BLaER1 (cell line): Measurements from ENCODE around the gene KIF16B.
"Not testable (repeated sequence)": the region's sequence is repeated elsewhere in the genome, so short reads cannot be mapped to it uniquely, and the experiment has no call there.

Experiments
- H3K27ac ChIP-seq: shearing (Covaris generic); formaldehyde crosslinking; 2 replicates; pipeline ENCODE4 v1.8.1; 2022
- H3K27me3 ChIP-seq: shearing (Covaris generic); formaldehyde crosslinking; 2 replicates; pipeline ENCODE4 v1.8.1; 2022
- H3K36me3 ChIP-seq: shearing (Covaris generic); formaldehyde crosslinking; 2 replicates; pipeline ENCODE4 v1.8.1; 2022
- H3K4me1 ChIP-seq: shearing (Covaris generic); formaldehyde crosslinking; 2 replicates; pipeline ENCODE4 v1.8.1; 2022
- H3K4me2 ChIP-seq: shearing (Covaris generic); formaldehyde crosslinking; 2 replicates; pipeline ENCODE4 v1.8.1; 2022
- H3K4me3 ChIP-seq: shearing (Covaris generic); formaldehyde crosslinking; 2 replicates; pipeline ENCODE4 v1.8.1; 2022
- H3K9ac ChIP-seq: shearing (Covaris generic); formaldehyde crosslinking; 2 replicates; pipeline ENCODE4 v1.8.1; 2022
- H3K9me3 ChIP-seq: shearing (Covaris generic); formaldehyde crosslinking; 2 replicates; pipeline ENCODE4 v1.8.1; 2022
- H4K20me1 ChIP-seq: shearing (Covaris generic); formaldehyde crosslinking; 2 replicates; pipeline ENCODE4 v1.8.1; 2022
- Cebpa-rat ChIP-seq: shearing (Covaris generic); IDR thresholded peaks from 2 replicates; pipeline ENCODE4 v1.8.1; 2022

KIF16B gene

GRCh38 chr20:16446991-16447390 is 126.3 kb downstream of the KIF16B start:
- TF ChIP-seq Cebpa-rat, result no peak
- Histone ChIP-seq H3K4me2 (peak overlapping the region; percentile 31), H3K36me3 (peaks cover 49% of the 10 kb centered on the region), H3K4me3 (no peak overlapping the region), H3K27ac (no peak overlapping the region), H3K27me3 (no peaks in the 10 kb centered on the region), H3K4me1 (peaks cover 50% of the 10 kb centered on the region), H3K9me3 (peaks cover 35% of the 10 kb centered on the region), H3K9ac (no peak overlapping the region), H4K20me1 (no peaks in the 10 kb centered on the region)

- no peak for TF ChIP-seq Cebpa-rat
- H3K27ac ChIP-seq, result no peak overlapping the region
- no peak overlapping the region for H3K4me3 ChIP-seq
- no peaks in the 10 kb centered on the region for H4K20me1 ChIP-seq
- peaks cover 54% of the 10 kb centered on the region for H3K36me3 ChIP-seq
- H3K27me3 ChIP-seq, result no peaks in the 10 kb centered on the region
- H3K9me3 ChIP-seq, result peaks cover 42% of the 10 kb centered on the region
- no peak overlapping the region for H3K9ac ChIP-seq
- H3K4me2 ChIP-seq, result no peak overlapping the region
- peaks cover 43% of the 10 kb centered on the region for H3K4me1 ChIP-seq
Observed at GRCh38 chr20:16446246-16446645, 127.0 kb downstream of the KIF16B start.

- Histone ChIP-seq H3K27me3 (no peaks in the 10 kb centered on the region), H4K20me1 (no peaks in the 10 kb centered on the region), H3K9ac (no peak overlapping the region), H3K4me2 (no peak overlapping the region), H3K4me1 (peaks cover 37% of the 10 kb centered on the region), H3K36me3 (peaks cover 61% of the 10 kb centered on the region), H3K27ac (no peak overlapping the region), H3K9me3 (peaks cover 50% of the 10 kb centered on the region), H3K4me3 (no peak overlapping the region)
- TF ChIP-seq Cebpa-rat, result no peak
Observed at GRCh38 chr20:16445482-16445881, 127.8 kb downstream of the KIF16B start.

- peaks cover 60% of the 10 kb centered on the region for H3K9me3 ChIP-seq
- no peaks in the 10 kb centered on the region for H3K27me3 ChIP-seq
- no peaks in the 10 kb centered on the region for H4K20me1 ChIP-seq
- no peak overlapping the region for H3K27ac ChIP-seq
- H3K36me3 ChIP-seq, result peaks cover 74% of the 10 kb centered on the region
- no peak for TF ChIP-seq Cebpa-rat
- no peak overlapping the region for H3K9ac ChIP-seq
- H3K4me2 ChIP-seq, result no peak overlapping the region
- H3K4me3 ChIP-seq, result no peak overlapping the region
- peaks cover 24% of the 10 kb centered on the region for H3K4me1 ChIP-seq
Observed at GRCh38 chr20:16444057-16444777, 129.0 kb downstream of the KIF16B start.

GRCh38 chr20:16441546-16442164 is 131.6 kb downstream of the KIF16B start:
- H3K4me3 ChIP-seq, result no peak overlapping the region
- no peak overlapping the region for H3K4me2 ChIP-seq
- H3K27ac ChIP-seq, result no peak overlapping the region
- H3K36me3 ChIP-seq, result peaks cover 84% of the 10 kb centered on the region
- peaks cover 69% of the 10 kb centered on the region for H3K9me3 ChIP-seq
- TF ChIP-seq Cebpa-rat, result no peak
- H3K4me1 ChIP-seq, result peaks cover 19% of the 10 kb centered on the region
- H3K27me3 ChIP-seq, result no peaks in the 10 kb centered on the region
- H3K9ac ChIP-seq, result no peak overlapping the region
- H4K20me1 ChIP-seq, result no peaks in the 10 kb centered on the region

- Histone ChIP-seq H3K27ac (no peak overlapping the region), H3K36me3 (peaks cover 87% of the 10 kb centered on the region), H4K20me1 (no peaks in the 10 kb centered on the region), H3K4me2 (no peak overlapping the region), H3K9ac (no peak overlapping the region), H3K4me1 (peaks cover 17% of the 10 kb centered on the region), H3K27me3 (no peaks in the 10 kb centered on the region), H3K9me3 (peaks cover 78% of the 10 kb centered on the region), H3K4me3 (no peak overlapping the region)
- no peak for TF ChIP-seq Cebpa-rat
Observed at GRCh38 chr20:16440686-16441085, 132.6 kb downstream of the KIF16B start.

GRCh38 chr20:16439540-16439939 is 133.7 kb downstream of the KIF16B start:
- Histone ChIP-seq H3K9me3 (peaks cover 72% of the 10 kb centered on the region), H3K4me1 (peaks cover 17% of the 10 kb centered on the region), H3K36me3 (peaks cover 80% of the 10 kb centered on the region)
- not testable (repeated sequence) for H4K20me1 ChIP-seq, H3K9ac ChIP-seq, H3K27me3 ChIP-seq, H3K4me2 ChIP-seq, H3K4me3 ChIP-seq, H3K27ac ChIP-seq

GRCh38 chr20:16438100-16438499 is 135.1 kb downstream of the KIF16B start:
- Histone ChIP-seq H3K27me3 (no peaks in the 10 kb centered on the region), H3K4me2 (peak overlapping the region; percentile 24; the same call in 1 of the 2 replicates), H4K20me1 (no peaks in the 10 kb centered on the region), H3K9ac (no peak overlapping the region), H3K36me3 (peaks cover 69% of the 10 kb centered on the region), H3K9me3 (peaks cover 69% of the 10 kb centered on the region), H3K4me3 (no peak overlapping the region), H3K4me1 (peaks cover 17% of the 10 kb centered on the region), H3K27ac (no peak overlapping the region)
- no peak for TF ChIP-seq Cebpa-rat

- Histone ChIP-seq H3K27ac (no peak overlapping the region), H3K9me3 (peaks cover 63% of the 10 kb centered on the region), H3K36me3 (peaks cover 63% of the 10 kb centered on the region), H3K4me2 (peak overlapping the region; percentile 24; the same call in 1 of the 2 replicates), H3K4me3 (no peak overlapping the region), H3K4me1 (peaks cover 17% of the 10 kb centered on the region), H3K27me3 (no peaks in the 10 kb centered on the region), H4K20me1 (no peaks in the 10 kb centered on the region), H3K9ac (no peak overlapping the region)
- no peak for TF ChIP-seq Cebpa-rat
Observed at GRCh38 chr20:16437387-16437996, 135.8 kb downstream of the KIF16B start.

GRCh38 chr20:16434062-16434664 is 139.1 kb downstream of the KIF16B start:
- Histone ChIP-seq H3K9ac (no peak overlapping the region), H3K36me3 (peaks cover 63% of the 10 kb centered on the region), H4K20me1 (no peaks in the 10 kb centered on the region), H3K4me3 (no peak overlapping the region), H3K4me2 (no peak overlapping the region), H3K4me1 (peaks cover 16% of the 10 kb centered on the region), H3K27ac (no peak overlapping the region), H3K27me3 (no peaks in the 10 kb centered on the region), H3K9me3 (peaks cover 33% of the 10 kb centered on the region)
- TF ChIP-seq Cebpa-rat, result no peak
